ENCODE measurements around the gene GOLGA6L26. TPM values are rescaled to one million over a fixed set of nuclear protein-coding genes. Genes with fewer than 3 reads are reported as not detected.

GOLGA6L26 gene
- total RNA-seq: not detected in 2 replicates

GRCh38 chr15:23334096-23334495, at the start of gene GOLGA6L26:
TSS of gene GOLGA6L26 (minus strand) at chr15:23334196. CDS start at chr15:23334135, 61 bp downstream.

GRCh38 chr15:23354448-23354847, 20.5 kb upstream of the GOLGA6L26 start, which contains the start of gene GOLGA8S:
TSS of gene GOLGA8S (plus strand) at chr15:23354748. CDS start at chr15:23354810, 62 bp downstream.

Other genes with a start within 250 kb of the GOLGA6L26 start
- gene GOLGA6L1, start 197.4 kb downstream of the GOLGA6L26 start, total RNA-seq: not detected in 2 replicates
- gene GOLGA8S, start 20.6 kb upstream of the GOLGA6L26 start, total RNA-seq: under 0.01 TPM in 1 of 2 replicates, not detected in the other
- gene GOLGA6L2, start 113.0 kb upstream of the GOLGA6L26 start, total RNA-seq: not detected in 2 replicates
- gene MKRN3, start 231.5 kb upstream of the GOLGA6L26 start, total RNA-seq: not detected in 2 replicates

All from bladder microvascular endothelial cell (primary cell).